Fibroblast of lung (primary cell): ENCODE measurements around the gene RAB17. TPM values are rescaled to one million over a fixed set of nuclear protein-coding genes. Genes with fewer than 3 reads are reported as not detected.

ENCODE experiments used
- DNase-seq, 2 donors: peaks; one replicate each; pipeline versions ENCODE4 v3.0.0 to v3.0.0-alpha.2; 2010; ENCODE audit warnings: low read depth in 2 of 2
- H2AFZ ChIP-seq: 2 replicates; pipeline ENCODE4 v1.5.1; 2012; ENCODE audit warnings: low read length, control low read depth, inconsistent platforms
- H3K27ac ChIP-seq: 2 replicates; pipeline ENCODE4 v1.5.1; 2011; ENCODE audit warnings: low read length, control low read depth; ENCODE audit not compliant: insufficient read depth
- H3K27me3 ChIP-seq: 2 replicates; pipeline ENCODE4 v1.5.1; 2011; ENCODE audit warnings: mild to moderate bottlenecking, low read length; ENCODE audit not compliant: control insufficient read depth, insufficient read depth
- H3K36me3 ChIP-seq: 2 replicates; pipeline ENCODE4 v1.5.1; 2011; ENCODE audit warnings: low read length; ENCODE audit not compliant: control insufficient read depth, insufficient read depth
- H3K4me1 ChIP-seq: 2 replicates; pipeline ENCODE4 v1.5.1; 2011; ENCODE audit warnings: low read length; ENCODE audit not compliant: control insufficient read depth, insufficient read depth; ENCODE audit errors: extremely low read depth
- H3K4me2 ChIP-seq: 2 replicates; pipeline ENCODE4 v1.5.1; 2011; ENCODE audit warnings: low read length, control low read depth; ENCODE audit not compliant: insufficient read depth; ENCODE audit errors: extremely low read depth
- H3K4me3 ChIP-seq, 4 experiments: fragments of 200-600 bp in 1 of 4; sonication (generic) in 1 of 4; replicated peaks in 1 of 4; 2 replicates each; pipeline ENCODE4 v1.5.1; 2011 to 2016; ENCODE audit warnings: low read length in 4 of 4, low read depth in 3 of 4, mild to moderate bottlenecking in 3 of 4, control low read depth in 2 of 4, inconsistent platforms in 1 of 4, mixed read lengths in 1 of 4; ENCODE audit not compliant: insufficient read depth in 1 of 4; ENCODE audit errors: control extremely low read depth in 1 of 4
- H3K79me2 ChIP-seq: 2 replicates; pipeline ENCODE4 v1.5.1; 2012; ENCODE audit warnings: mild to moderate bottlenecking, low read length, inconsistent platforms; ENCODE audit not compliant: control insufficient read depth, insufficient read depth
- H3K9ac ChIP-seq: 2 replicates; pipeline ENCODE4 v1.5.1; 2011; ENCODE audit warnings: mild to moderate bottlenecking, low read length, control low read depth; ENCODE audit not compliant: insufficient read depth
- H3K9me3 ChIP-seq: 2 replicates; pipeline ENCODE4 v1.5.1; 2012; ENCODE audit warnings: low read depth, low read length; ENCODE audit not compliant: control insufficient read depth, insufficient read depth
- H4K20me1 ChIP-seq: 2 replicates; pipeline ENCODE4 v1.5.1; 2011; ENCODE audit warnings: low read length; ENCODE audit not compliant: control insufficient read depth, insufficient read depth; ENCODE audit errors: extremely low read depth
- EZH2 ChIP-seq: IDR thresholded peaks from 2 replicates; pipeline ENCODE4 v1.5.1; 2012; ENCODE audit warnings: low read length, control low read depth, mild to moderate bottlenecking; ENCODE audit errors: missing control alignments
- polyA plus RNA-seq, 2 donors: library from polyadenylated mRNA; depleted of rRNA in 1 of 2; stranded (reverse) in 1 of 2; unstranded in 1 of 2; fragments of >200 nt; gene quantifications; 2 replicates each; pipeline ENCODE4 v1.2.1, GENCODE V29; 2011 to 2012; ENCODE audit warnings: missing spikeins in 1 of 2
- total RNA-seq: library from RNA; depleted of rRNA; stranded (reverse); fragments of >200 nt; gene quantifications from 2 replicates; pipeline ENCODE4 v1.2.1, GENCODE V29; 2014
- TF ChIP-seq, protein P1 (sequence below), 2 donors: IDR thresholded peaks in 1 of 2; conservative IDR thresholded peaks in 1 of 2; 1 replicate in 1 of 2; 2 replicates in 1 of 2; pipeline ENCODE4 v1.5.1; 2011 to 2012; ENCODE audit warnings: low read length in 2 of 2, control low read depth in 1 of 2, inconsistent platforms in 1 of 2, low read depth in 1 of 2, mild to moderate bottlenecking in 1 of 2

Gene RAB17
- total and polyA plus RNA-seq, 2 donors (not counting 1 experiment from before 2014, with no cell fraction given), result 0.17 to 0.22 TPM

DNA sequence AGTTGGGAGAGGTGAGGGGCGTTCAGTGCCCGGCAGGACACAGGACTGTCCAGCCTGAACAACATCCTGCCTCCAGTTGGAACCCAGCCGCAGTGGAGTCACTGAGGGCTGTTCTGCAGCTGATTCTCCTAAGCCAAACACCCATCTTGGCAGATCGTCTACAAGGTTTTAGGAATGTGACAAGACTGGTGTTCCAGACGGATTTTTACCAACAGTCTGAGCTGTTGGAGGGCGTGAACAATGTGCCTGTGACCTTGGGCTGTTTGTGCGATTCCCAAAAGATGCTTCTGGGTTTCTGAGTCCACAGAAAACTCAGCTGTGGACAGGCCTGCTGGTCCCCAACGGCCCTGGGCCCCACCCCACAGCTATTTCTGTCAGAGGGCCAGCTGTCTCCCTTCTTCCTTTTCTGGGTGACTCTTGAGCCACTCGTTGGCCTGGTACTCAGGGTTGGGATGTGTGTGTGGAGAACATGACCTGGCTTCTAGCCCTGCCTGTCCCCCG lies 42.6 kb upstream of the RAB17 start:
- Histone ChIP-seq H4K20me1 (no peaks in the 10 kb centered on the region), H3K4me3 (no peak overlapping the region), H3K79me2 (peaks cover 2% of the 10 kb centered on the region), H3K9ac (no peak overlapping the region), H3K4me1 (no peaks in the 10 kb centered on the region), H3K4me2 (no peak overlapping the region), H3K36me3 (peaks cover 1% of the 10 kb centered on the region), H3K9me3 (no peaks in the 10 kb centered on the region), H3K27me3 (no peaks in the 10 kb centered on the region), H2AFZ (no peak overlapping the region), H3K27ac (no peak overlapping the region)
- DNase-seq, result no peak
- TF ChIP-seq EZH2, result no peak
- TF ChIP-seq, protein P1, sequence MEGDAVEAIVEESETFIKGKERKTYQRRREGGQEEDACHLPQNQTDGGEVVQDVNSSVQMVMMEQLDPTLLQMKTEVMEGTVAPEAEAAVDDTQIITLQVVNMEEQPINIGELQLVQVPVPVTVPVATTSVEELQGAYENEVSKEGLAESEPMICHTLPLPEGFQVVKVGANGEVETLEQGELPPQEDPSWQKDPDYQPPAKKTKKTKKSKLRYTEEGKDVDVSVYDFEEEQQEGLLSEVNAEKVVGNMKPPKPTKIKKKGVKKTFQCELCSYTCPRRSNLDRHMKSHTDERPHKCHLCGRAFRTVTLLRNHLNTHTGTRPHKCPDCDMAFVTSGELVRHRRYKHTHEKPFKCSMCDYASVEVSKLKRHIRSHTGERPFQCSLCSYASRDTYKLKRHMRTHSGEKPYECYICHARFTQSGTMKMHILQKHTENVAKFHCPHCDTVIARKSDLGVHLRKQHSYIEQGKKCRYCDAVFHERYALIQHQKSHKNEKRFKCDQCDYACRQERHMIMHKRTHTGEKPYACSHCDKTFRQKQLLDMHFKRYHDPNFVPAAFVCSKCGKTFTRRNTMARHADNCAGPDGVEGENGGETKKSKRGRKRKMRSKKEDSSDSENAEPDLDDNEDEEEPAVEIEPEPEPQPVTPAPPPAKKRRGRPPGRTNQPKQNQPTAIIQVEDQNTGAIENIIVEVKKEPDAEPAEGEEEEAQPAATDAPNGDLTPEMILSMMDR (conservative IDR thresholded peaks at IDR 0.05 in 1 of 2, IDR thresholded peaks at IDR 0.05 in 1 of 2; ENCODE audit: low read depth in 1 of 2, low read length in 2 of 2), result no peak

DNA sequence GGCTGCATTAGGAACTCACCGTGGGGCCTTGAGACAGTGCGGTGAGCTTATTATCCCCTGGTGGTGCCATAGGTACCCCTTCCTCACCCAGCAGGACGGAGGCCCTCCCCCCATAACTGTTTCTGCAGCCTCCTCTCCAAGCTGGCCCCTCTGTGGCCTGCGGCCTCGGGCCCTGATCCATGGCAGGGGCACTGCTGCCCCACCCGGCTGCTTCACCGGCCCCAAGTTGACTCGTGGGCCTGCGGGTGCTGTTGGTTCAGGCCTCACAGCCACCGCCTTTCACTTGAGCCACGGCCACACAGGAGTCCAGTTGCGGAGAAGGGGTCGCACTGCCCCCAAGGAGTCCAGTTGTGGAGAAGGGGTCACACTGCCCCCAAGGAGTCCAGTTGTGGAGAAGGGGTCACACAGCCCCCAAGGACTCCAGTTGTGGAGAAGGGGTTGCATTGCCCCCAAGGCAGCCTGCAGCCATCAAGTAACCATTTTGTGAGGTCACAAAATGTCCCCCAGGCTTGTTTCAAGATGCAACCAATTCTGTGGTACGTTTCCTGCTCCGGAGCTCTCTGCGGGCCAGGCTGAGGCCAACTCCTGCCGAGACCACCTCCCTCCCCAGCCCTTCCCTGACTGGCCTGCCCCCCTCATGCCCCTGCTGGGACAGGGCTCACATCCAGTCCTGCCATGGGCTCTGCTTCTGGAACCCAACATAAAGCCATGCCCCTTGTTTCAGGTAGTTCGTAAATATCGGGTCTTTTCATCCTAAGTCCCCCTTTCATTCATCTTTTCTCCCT lies 41.5 kb upstream of the RAB17 start:
- no peaks in the 10 kb centered on the region for H3K27me3 ChIP-seq
- no peak overlapping the region for H3K27ac ChIP-seq
- no peak overlapping the region for H2AFZ ChIP-seq
- no peak for TF ChIP-seq EZH2
- TF ChIP-seq, protein P1 (conservative IDR thresholded peaks at IDR 0.05 in 1 of 2, IDR thresholded peaks at IDR 0.05 in 1 of 2; ENCODE audit: low read depth in 1 of 2, low read length in 2 of 2), result no peak
- no peak overlapping the region for H3K4me2 ChIP-seq
- no peaks in the 10 kb centered on the region for H3K4me1 ChIP-seq
- no peaks in the 10 kb centered on the region for H3K9me3 ChIP-seq
- H3K4me3 ChIP-seq, result no peak overlapping the region
- peaks cover 2% of the 10 kb centered on the region for H3K79me2 ChIP-seq
- no peak overlapping the region for H3K9ac ChIP-seq
- DNase-seq, result no peak
- peaks cover 1% of the 10 kb centered on the region for H3K36me3 ChIP-seq
- H4K20me1 ChIP-seq, result no peaks in the 10 kb centered on the region

DNA sequence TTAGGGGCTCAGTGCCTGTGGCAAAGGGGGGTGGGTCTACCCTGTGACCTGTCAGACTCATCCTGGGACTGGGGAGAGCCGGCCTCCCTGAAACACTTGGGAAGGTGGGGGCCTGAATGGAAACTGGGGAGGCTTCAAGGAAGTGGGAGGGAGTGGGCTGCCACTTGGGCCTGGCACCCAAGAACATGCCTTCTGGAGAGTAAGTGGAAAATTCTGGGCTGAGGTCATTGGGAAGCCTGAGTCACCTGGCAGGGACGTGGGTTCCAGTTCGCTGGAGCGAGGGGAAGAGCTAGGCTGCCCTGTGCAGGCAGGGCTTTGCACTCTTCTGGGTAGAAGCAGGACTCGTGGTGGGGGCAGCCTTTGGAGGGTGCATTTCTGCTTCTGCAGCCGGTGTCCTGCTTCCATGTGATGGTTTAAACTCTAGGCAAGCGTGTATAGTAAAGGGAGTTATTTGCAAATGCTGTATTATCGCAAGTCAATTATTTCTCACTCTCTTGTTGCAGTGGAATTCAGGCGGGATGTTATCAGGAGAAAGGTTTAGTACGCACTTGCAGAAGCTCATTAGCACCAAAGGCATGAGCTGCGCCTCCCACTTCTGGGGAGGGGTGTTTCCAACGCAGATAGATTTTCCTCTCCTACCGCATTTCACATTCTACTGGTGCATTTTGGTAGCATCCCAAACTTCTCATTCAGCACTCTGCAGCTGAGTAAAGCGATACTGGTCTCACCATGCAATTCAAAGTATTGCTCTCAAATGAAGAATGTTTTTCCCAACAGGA lies 40.7 kb upstream of the RAB17 start:
- no peak overlapping the region for H3K9ac ChIP-seq
- H3K79me2 ChIP-seq, result peaks cover 2% of the 10 kb centered on the region
- H3K27me3 ChIP-seq, result peaks cover 2% of the 10 kb centered on the region
- H3K27ac ChIP-seq, result no peak overlapping the region
- peak in 1 of 2 donors; percentile 48 for DNase-seq
- H4K20me1 ChIP-seq, result no peaks in the 10 kb centered on the region
- TF ChIP-seq, protein P1 (conservative IDR thresholded peaks at IDR 0.05 in 1 of 2, IDR thresholded peaks at IDR 0.05 in 1 of 2; ENCODE audit: low read depth in 1 of 2, low read length in 2 of 2), result no peak
- no peak for TF ChIP-seq EZH2
- H2AFZ ChIP-seq, result no peak overlapping the region
- H3K4me3 ChIP-seq, result no peak overlapping the region
- H3K4me1 ChIP-seq, result no peaks in the 10 kb centered on the region
- H3K4me2 ChIP-seq, result no peak overlapping the region
- H3K9me3 ChIP-seq, result no peaks in the 10 kb centered on the region
- peaks cover 1% of the 10 kb centered on the region for H3K36me3 ChIP-seq
